GM18907 (cell line): ENCODE measurements around the gene ZFYVE9.
"Not testable (repeated sequence)": the region's sequence is repeated elsewhere in the genome, so short reads cannot be mapped to it uniquely, and the experiment has no call there.

Source experiments
- ATAC-seq: cut with Tn5 transposase; IDR thresholded peaks from one replicate; pipeline ENCODE4 v1.9.1; 2021; ENCODE audit warnings: mild to moderate bottlenecking, moderate library complexity; ENCODE audit not compliant: unreplicated experiment

Gene ZFYVE9

DNA sequence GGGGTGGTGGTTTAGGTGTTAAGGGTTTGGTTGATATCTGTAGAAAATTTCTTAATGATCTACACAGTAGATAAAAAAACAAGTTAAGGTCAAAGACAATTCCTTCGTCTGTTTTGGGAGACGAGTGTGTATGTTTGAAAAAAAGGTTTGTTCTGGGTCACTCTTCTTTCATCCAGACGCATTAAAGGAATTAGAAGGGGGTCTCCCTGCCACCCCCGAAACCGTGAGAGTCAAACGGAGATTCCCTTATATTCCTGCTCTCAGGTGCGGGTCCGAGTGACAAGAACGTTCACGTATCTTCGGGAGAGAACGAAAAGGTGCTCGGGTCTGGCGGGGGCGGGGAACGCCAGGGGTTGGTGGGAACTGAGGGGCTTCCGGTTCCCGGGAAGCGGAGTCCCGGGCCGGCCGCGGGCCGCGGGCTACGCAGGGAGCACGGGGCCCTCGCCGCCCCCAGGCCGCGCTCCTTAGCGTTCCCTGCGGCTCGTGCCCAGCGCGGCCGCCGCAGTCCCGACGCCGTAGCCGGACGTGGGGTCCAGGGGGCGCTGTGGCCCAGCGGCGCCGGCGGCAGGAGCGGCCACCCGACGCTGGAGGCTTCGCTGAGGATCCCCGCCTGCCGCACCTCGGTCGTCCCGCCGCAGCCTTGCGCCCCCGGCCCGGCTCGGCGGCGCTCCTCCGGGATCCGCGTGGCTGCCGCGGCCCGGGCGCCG, at the start of gene ZFYVE9:
Gene ZFYVE9, plus strand, starts transcription at position 577 of the 707 bp plus-strand sequence. CDS start 91,118 bp downstream, outside the sequence.
- peak; percentile 71 for ATAC-seq

GRCh38 chr1:52094300-52094699, 47.6 kb upstream of the ZFYVE9 start:
- ATAC-seq = not testable (repeated sequence)

DNA sequence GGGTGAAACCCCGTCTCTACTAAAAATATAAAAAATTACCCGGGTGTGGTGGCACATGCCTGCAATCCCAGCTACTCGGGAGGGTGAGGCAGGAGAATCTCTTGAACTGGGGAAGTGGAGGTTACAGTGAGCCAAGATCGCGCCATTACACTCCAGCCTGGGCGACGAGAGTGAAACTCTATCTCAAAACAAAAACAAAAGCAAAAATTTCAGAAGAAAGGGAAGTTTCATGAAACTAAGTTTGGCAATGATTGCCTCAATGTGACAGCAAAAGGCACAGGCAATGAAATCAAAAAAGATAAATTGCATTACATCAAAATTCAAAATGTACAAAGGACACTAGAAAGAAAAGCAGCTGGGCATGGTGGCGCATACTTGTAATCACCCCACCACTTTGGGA, 45.7 kb upstream of the ZFYVE9 start:
- ATAC-seq = no peak

- no peak for ATAC-seq
Measured at GRCh38 chr1:52098139-52098871, 43.6 kb upstream of the ZFYVE9 start.

GRCh38 chr1:52102336-52103013, 39.4 kb upstream of the ZFYVE9 start:
- peak; percentile 62 for ATAC-seq

GRCh38 chr1:52111492-52111891, 30.4 kb upstream of the ZFYVE9 start:
- no peak for ATAC-seq

- no peak for ATAC-seq
Measured at GRCh38 chr1:52112489-52112888, 29.4 kb upstream of the ZFYVE9 start.

DNA sequence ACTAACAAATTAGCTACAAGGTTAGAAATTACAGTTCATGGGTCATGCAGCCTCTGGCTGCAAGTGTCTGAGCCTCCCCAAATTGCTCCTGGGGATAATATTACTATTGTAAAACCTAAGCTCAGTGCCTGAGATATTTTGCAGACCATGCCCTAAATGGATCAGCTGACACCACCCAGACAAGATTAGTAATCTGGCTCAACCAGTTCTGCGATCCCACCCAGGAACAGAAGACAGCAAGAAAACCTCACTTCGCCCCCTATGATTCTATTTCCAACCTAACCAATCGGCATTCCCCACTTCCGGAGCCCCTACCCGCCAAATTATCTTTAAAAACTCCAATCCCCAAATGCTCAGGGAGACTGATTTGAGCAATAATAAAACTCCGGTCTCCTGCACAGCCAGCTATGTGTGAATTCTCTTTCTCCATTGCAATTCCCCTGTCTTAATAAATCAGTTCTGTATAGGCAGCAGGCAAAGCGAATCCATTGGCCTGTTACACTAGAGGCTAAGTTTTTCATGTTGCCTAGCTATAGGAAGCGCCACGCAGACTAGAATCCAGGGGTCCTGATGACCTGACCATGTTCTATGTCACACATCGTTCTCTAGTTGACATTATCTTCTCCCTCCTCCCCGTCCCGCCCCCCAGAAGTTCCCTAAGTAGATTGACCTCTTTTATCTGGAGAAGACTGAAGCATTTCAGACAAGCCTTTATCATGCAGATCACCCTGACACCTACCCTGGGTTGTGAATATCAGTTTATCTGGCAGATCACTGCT, 22.4 kb upstream of the ZFYVE9 start:
- no peak for ATAC-seq

DNA sequence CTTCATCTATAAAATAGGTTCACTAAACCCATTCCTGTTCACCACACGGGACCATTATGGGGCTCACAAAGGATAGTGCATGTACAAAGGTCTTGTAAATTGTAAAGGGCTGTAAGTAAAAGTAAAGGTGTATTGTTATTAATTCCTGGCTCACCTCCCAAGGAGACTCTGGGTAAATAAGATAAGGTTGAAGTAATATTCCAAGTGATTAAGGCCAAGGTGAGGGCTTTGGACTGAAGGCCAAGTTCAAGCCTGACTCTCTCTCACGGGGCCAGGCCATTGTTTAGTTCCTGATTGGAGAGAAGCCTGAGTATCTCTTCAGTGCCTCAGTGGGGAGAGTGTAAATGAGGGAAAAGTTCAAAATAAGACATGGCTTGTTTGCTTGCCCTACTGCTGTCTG, 19.5 kb upstream of the ZFYVE9 start:
- no peak for ATAC-seq

- ATAC-seq = no peak
Measured at GRCh38 chr1:52123622-52124021, 18.3 kb upstream of the ZFYVE9 start.

- ATAC-seq = no peak
Measured at GRCh38 chr1:52125736-52126359, 16.0 kb upstream of the ZFYVE9 start.

GRCh38 chr1:52127181-52128180, 14.4 kb upstream of the ZFYVE9 start:
- ATAC-seq = no peak

GRCh38 chr1:52139817-52140540, 1.9 kb upstream of the ZFYVE9 start:
- peak; percentile 60 for ATAC-seq

DNA sequence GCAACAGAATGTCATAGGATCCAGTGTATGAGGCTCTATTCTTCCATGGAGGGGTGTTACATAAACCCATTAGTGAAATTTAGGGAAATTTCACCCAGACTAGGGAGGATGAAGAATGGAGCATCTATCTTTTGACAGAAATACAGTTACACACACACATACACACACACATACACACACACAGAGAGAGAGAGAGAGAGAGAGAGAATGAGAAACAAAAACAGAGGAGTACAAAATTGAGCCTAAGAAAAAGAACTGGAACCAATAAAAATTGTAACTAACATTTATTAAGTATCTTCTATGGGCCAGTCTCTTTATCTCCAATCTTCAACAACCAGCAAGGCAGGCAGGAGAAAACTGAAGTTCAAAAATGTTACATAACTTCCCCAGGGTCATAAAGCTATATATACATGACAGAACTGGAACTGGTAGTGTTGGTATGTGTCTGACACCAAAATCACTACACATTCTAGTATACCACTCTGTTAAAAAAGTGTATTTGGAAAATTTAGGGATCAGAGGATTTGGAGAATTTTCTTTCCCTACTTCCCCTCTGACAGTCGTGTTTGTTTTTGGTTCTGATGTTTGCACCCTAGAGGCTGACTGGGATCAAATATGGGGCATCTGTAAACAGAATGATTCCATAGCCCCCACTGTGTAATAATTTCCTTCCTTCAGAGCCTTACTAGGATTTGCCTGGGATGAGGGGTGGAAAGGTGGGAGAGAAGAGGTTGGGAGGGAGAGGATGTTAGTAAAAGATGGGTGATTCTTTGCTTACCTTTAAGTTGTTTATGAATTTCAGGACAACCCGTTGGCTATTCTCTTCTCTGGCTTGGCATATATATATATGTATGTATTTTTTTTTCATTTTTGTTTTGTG, 1.0 kb upstream of the ZFYVE9 start:
- no peak for ATAC-seq

DNA sequence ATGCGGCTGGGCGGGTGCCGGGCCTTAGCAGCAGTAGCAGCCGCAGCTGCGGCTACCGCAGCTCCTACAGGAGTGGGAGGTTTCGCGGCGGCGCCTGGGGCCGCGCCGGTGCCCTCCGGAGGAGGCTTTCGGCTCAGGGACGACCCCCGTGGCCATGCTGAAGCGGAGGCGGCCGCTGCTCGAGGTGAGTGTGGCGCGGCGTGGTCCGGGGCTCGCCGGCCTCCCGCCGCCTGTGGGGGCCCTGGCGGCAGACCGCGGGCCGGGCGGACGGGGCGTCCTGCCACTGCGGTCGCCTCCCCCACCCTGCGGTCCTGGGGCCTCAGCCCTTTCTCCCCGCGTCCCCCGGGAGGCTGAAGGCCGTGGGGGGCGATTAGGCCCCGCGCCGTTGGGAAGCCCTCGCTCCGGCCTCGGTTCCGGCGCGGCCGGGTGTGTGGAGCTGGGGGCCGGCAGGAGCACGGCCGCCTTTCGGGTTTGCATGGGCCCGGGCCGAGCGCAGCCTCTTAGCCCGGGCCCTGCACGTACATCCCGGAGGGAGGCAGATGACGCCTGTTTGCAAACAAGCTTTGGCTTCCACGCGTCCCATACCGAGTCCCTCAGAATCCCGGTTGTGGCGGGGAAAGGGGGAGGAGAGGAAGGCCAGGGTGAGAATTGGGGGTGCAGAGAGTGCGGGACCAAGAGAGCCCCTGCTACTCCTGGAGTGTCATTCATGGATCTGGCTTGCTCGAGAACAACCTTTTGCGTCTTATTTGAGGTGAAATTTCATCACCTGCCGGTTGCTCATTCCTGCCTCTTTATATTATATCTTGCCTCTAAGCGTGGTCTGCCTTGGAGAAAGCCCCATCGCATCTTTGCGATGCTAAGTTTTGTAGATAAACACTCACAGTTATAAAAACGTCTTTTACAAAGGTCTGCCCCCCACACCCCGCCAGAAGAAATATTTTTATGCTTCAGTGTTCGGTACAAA, 613 bp downstream of the ZFYVE9 start:
- peak; percentile 40 for ATAC-seq

- ATAC-seq = no peak
Measured at GRCh38 chr1:52145137-52145536, 3.2 kb downstream of the ZFYVE9 start.

DNA sequence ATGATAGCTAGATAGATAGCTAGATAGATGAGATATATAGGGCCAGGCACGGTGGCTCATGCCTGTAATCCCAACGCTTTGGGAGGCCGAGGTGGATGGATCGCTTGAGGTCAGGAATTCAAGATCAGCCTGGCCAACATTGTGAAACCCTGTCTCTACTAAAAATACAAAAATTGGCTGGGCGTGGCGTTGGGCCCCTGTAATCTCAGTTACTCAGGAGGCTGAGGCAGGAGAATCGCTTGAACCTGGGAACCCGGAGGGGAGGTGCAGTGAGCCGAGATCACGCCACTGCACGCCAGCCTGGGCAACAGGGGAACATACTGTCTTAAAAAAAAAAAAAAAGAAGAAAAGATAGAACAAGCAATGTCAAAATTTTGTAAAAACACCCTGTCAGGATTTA, 8.6 kb downstream of the ZFYVE9 start:
- ATAC-seq = not testable (repeated sequence)
